ENCODE measurements around the gene POLD2. TPM values are rescaled to one million over a fixed set of nuclear protein-coding genes. Genes with fewer than 3 reads are reported as not detected.

POLD2 gene
- total and polyA plus RNA-seq, 2 donors (not counting 1 experiment from before 2014, with no cell fraction given) = 69.8 to 76.5 TPM

DNA sequence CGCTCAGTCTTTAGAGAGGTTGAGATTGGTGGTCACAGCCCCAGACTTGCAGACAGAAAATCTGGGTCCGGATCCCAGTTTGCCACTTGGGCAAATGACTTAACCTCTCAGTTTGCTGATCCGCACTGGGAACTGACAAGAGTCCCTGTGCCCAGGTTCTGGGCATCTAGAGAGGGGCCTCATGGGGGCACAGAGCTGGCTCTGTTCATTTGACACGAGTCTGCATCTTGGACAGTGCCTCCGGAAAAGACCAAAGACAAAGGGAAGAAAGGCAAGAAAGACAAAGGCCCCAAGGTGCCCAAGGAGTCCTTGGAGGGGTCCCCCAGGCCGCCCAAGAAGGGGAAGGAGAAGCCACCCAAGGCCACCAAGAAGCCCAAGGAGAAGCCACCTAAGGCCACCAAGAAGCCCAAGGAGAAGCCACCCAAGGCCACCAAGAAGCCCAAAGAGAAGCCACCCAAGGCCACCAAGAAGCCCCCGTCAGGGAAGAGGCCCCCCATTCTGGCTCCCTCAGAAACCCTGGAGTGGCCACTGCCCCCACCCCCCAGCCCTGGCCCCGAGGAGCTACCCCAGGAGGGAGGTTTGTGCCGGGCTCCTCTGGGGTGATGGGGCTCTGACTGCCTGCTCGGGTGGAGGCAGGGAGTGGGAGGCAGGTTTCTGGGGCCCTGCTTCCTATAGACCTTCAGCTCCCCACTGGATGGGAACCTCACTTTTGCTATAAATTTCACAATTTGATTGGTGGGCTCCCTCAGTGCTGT is 16.9 kb downstream of the POLD2 start:
- peaks cover 21% of the 10 kb centered on the region for H3K4me1 ChIP-seq (ENCODE audit: control insufficient read depth, extremely low read depth, insufficient read depth, low read length)
- H2AFZ ChIP-seq (ENCODE audit: low read length) = no peak overlapping the region
- H3K27ac ChIP-seq (ENCODE audit: insufficient read depth, low read length) = no peak overlapping the region
- H3K79me2 ChIP-seq (ENCODE audit: control insufficient read depth, insufficient read depth, low read length) = no peaks in the 10 kb centered on the region
- H4K20me1 ChIP-seq (ENCODE audit: control insufficient read depth, extremely low read depth, insufficient read depth, low read length) = no peaks in the 10 kb centered on the region
- no peak for DNase-seq (ENCODE audit: low read depth in 2 of 2)
- peaks cover 16% of the 10 kb centered on the region for H3K36me3 ChIP-seq (ENCODE audit: control insufficient read depth, insufficient read depth, low read length)
- TF ChIP-seq EZH2 (IDR thresholded peaks at IDR 0.05; ENCODE audit: low read length, missing control alignments) (no peak), CTCF (conservative IDR thresholded peaks at IDR 0.05 in 1 of 2, IDR thresholded peaks at IDR 0.05 in 1 of 2; ENCODE audit: low read depth in 1 of 2, low read length in 2 of 2) (no peak)
- H3K9ac ChIP-seq (ENCODE audit: insufficient read depth, low read length) = no peak overlapping the region
- H3K4me3 ChIP-seq (replicated peaks in 1 of 4; ENCODE audit: control extremely low read depth in 1 of 4, insufficient read depth in 1 of 4, low read depth in 3 of 4, low read length in 4 of 4) = peak overlapping the region in 1 of 4 experiments; percentile 87
- no peaks in the 10 kb centered on the region for H3K9me3 ChIP-seq (ENCODE audit: control insufficient read depth, insufficient read depth, low read depth, low read length)
- no peak overlapping the region for H3K4me2 ChIP-seq (ENCODE audit: extremely low read depth, insufficient read depth, low read length)
- H3K27me3 ChIP-seq (ENCODE audit: control insufficient read depth, insufficient read depth, low read length) = no peaks in the 10 kb centered on the region

- Histone ChIP-seq H3K27me3 (ENCODE audit: control insufficient read depth, insufficient read depth, low read length) (no peaks in the 10 kb centered on the region), H3K4me2 (ENCODE audit: extremely low read depth, insufficient read depth, low read length) (peak overlapping the region; percentile 75), H3K36me3 (ENCODE audit: control insufficient read depth, insufficient read depth, low read length) (peaks cover 16% of the 10 kb centered on the region), H3K27ac (ENCODE audit: insufficient read depth, low read length) (peak overlapping the region; percentile 1), H3K79me2 (ENCODE audit: control insufficient read depth, insufficient read depth, low read length) (no peaks in the 10 kb centered on the region), H3K9ac (ENCODE audit: insufficient read depth, low read length) (peak overlapping the region; percentile 23), H2AFZ (ENCODE audit: low read length) (no peak overlapping the region), H3K9me3 (ENCODE audit: control insufficient read depth, insufficient read depth, low read depth, low read length) (no peaks in the 10 kb centered on the region), H4K20me1 (ENCODE audit: control insufficient read depth, extremely low read depth, insufficient read depth, low read length) (no peaks in the 10 kb centered on the region), H3K4me3 (replicated peaks in 1 of 4; ENCODE audit: control extremely low read depth in 1 of 4, insufficient read depth in 1 of 4, low read depth in 3 of 4, low read length in 4 of 4) (peak overlapping the region; percentile 13 to 87 (median 45)), H3K4me1 (ENCODE audit: control insufficient read depth, extremely low read depth, insufficient read depth, low read length) (peaks cover 24% of the 10 kb centered on the region)
- DNase-seq (ENCODE audit: low read depth in 2 of 2) = no peak
- no peak for TF ChIP-seq CTCF (conservative IDR thresholded peaks at IDR 0.05 in 1 of 2, IDR thresholded peaks at IDR 0.05 in 1 of 2; ENCODE audit: low read depth in 1 of 2, low read length in 2 of 2)
- TF ChIP-seq EZH2 (IDR thresholded peaks at IDR 0.05; ENCODE audit: low read length, missing control alignments) = no peak
These were observed 17.5 kb downstream of the POLD2 start for GRCh38 chr7:44105832-44106231.

- TF ChIP-seq EZH2 (IDR thresholded peaks at IDR 0.05; ENCODE audit: low read length, missing control alignments) = no peak
- no peak for TF ChIP-seq CTCF (conservative IDR thresholded peaks at IDR 0.05 in 1 of 2, IDR thresholded peaks at IDR 0.05 in 1 of 2; ENCODE audit: low read depth in 1 of 2, low read length in 2 of 2)
- Histone ChIP-seq H2AFZ (ENCODE audit: low read length) (no peak overlapping the region), H3K79me2 (ENCODE audit: control insufficient read depth, insufficient read depth, low read length) (no peaks in the 10 kb centered on the region), H3K27me3 (ENCODE audit: control insufficient read depth, insufficient read depth, low read length) (no peaks in the 10 kb centered on the region), H3K4me3 (replicated peaks in 1 of 4; ENCODE audit: control extremely low read depth in 1 of 4, insufficient read depth in 1 of 4, low read depth in 3 of 4, low read length in 4 of 4) (peak overlapping the region; percentile 35 to 87 (median 54)), H3K9me3 (ENCODE audit: control insufficient read depth, insufficient read depth, low read depth, low read length) (no peaks in the 10 kb centered on the region), H3K9ac (ENCODE audit: insufficient read depth, low read length) (peak overlapping the region; percentile 68), H3K36me3 (ENCODE audit: control insufficient read depth, insufficient read depth, low read length) (peaks cover 13% of the 10 kb centered on the region), H3K4me2 (ENCODE audit: extremely low read depth, insufficient read depth, low read length) (peak overlapping the region; percentile 81), H3K4me1 (ENCODE audit: control insufficient read depth, extremely low read depth, insufficient read depth, low read length) (peaks cover 27% of the 10 kb centered on the region), H3K27ac (ENCODE audit: insufficient read depth, low read length) (peak overlapping the region; percentile 63), H4K20me1 (ENCODE audit: control insufficient read depth, extremely low read depth, insufficient read depth, low read length) (no peaks in the 10 kb centered on the region)
- DNase-seq (ENCODE audit: low read depth in 2 of 2) = peak; percentile 64
These were observed 18.2 kb downstream of the POLD2 start for GRCh38 chr7:44104860-44105771.
